NCI-H2196 treated with DMSO at 0.1 percent for 48 hours (cell line): ENCODE data around the gene HTR7.
"Not testable (repeated sequence)": the region's sequence is repeated elsewhere in the genome, so short reads cannot be mapped to it uniquely, and the experiment has no call there.

Source experiments
- DNase-seq: peaks from one replicate; lab custom pipeline; 2025; ENCODE audit not compliant: unreplicated experiment; lab: John Stamatoyannopoulos, UW

The HTR7 gene

DNA sequence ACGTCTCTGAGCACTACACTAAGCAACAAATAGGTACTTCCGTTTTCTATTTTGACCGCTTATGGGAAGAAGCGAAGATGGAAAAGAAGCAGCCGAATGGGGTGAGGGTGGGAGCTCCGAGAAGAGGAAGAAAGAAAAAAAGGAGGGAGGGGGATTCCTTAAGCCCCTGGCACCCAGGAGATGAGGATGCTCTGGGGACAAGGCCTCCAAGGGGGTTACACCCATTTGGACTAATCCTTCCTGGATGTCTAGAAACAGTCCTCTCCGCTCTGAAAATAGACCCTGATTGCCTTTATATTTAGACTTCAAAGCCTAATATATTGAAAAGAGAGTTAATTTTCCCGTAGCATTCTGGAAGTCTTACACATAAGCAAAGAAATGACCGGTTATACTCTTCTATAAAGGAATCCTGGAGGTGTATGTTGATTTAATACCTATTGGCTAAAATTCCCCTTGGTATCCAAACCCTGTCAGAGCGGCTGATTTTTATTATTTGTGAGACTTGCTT lies 676 bp upstream of the HTR7 start:
- DNase-seq: no peak

DNA sequence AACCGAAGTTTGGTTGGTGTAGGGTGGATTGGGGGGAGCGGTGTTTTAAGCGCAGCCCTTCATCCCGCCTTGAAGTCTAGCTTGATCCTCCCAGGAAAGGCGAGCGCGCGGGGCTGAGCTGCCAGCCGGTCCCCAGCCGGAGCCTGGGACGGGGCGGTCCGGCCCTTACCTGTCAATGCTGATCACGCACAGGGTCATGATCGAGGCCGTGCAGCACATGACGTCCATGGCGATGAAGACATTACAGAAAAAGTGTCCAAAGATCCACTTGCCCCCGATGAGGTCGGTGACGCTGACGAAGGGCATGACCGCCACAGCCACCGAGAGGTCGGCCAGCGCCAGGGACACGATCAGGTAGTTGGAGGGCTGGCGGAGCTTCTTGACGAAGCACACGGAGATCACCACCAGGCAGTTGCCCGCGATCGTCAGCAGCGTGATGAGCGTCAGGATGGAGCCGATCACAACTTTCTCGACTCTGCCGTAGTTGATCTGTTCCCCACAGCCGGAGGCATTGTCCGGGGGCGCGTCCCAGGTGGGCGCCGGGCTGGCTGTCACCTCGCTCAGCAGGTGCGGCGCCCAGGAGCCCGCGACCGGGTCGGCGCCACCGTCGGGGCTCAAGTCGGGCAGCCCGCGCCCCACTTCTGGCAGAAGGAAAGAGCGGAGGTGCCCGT lies 740 bp downstream of the HTR7 start:
- DNase-seq: no peak

GRCh38 chr10:90856261-90856660 lies 1.6 kb downstream of the HTR7 start:
- DNase-seq: no peak

DNA sequence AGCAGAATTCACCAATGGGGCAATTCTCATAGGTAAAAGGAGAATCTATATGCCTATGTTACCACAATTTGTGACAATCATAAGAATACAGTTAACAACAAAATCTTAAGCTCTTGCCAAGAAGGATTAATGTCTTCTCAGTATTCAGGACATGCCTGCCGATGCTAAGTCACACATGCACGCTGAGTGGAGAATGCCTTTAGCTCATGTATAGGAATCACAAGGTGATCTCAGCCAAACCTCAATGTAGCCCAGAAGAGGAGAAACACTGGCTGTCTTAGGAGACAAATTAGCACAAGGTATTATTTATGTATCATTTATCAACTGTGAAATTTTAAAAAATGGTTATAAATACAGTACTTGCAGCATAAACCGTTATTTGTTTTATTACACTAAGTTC lies 2.7 kb downstream of the HTR7 start:
- no peak for DNase-seq

- DNase-seq: no peak
These were observed 7.7 kb downstream of the HTR7 start for GRCh38 chr10:90849956-90850749.

DNA sequence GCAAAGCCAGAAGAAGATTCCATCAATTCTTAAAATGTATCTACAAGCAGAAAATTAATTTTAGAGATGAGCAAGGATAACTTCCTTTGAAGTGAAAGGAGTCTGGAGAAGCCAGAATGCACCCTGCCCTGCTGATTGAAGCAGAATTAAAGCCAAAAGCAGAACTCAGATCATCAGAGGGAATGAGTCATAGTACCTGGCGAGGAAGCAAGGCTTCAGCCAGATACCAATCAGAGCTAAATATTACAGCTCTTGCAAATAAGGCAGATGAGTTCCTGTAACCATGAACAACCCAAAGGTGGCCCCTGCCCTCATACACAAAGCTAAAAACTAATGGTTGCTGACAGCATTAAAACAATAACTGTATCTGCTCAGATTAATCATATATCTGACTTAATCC lies 10.4 kb downstream of the HTR7 start:
- DNase-seq: no peak

GRCh38 chr10:90846746-90847145 lies 11.1 kb downstream of the HTR7 start:
- DNase-seq: no peak

DNA sequence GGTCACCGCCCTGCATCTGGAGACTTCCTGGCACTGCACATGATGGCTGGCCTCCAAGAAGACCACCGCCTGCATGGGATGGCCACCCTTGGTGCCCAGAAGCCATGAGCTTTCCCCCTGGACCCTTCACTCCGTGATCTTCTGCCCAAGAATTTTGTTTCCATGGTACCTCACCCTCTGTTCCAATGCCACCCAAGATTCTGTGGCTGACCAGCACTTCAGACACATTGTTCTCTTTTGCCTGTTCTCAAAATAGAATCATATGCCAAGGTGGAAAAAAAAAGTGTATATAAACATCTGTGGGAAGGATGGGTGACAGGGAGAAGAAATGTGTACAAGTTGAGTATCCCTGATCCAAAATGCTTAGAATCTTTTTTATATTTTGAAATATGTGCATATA lies 12.1 kb downstream of the HTR7 start:
- no peak for DNase-seq

- DNase-seq: no peak
These were observed 15.1 kb downstream of the HTR7 start for GRCh38 chr10:90842725-90843124.

- no peak for DNase-seq
These were observed 20.4 kb downstream of the HTR7 start for GRCh38 chr10:90837486-90837885.

DNA sequence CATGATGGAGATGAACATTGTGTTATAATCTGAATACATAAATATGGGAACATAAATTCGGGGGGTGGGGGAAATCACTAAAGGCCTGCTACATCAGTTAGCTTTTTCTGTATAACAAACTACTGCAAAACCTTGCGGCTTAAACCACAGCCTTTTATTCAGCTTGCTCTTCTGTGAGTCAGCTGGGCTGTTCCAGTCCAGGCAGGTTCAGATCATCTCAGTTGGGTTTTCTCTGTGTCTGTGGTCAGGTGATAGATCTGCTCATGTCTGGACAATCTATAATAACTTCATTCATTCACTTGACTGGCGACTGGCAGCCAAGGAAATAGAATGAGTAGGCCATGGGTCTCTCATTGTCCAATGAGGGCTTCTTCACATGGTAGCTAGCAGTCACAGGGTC lies 23.5 kb downstream of the HTR7 start:
- DNase-seq: no peak

- no peak for DNase-seq
These were observed 25.7 kb downstream of the HTR7 start for GRCh38 chr10:90832111-90832510.

- DNase-seq: no peak
These were observed 35.3 kb downstream of the HTR7 start for GRCh38 chr10:90822508-90822907.

DNA sequence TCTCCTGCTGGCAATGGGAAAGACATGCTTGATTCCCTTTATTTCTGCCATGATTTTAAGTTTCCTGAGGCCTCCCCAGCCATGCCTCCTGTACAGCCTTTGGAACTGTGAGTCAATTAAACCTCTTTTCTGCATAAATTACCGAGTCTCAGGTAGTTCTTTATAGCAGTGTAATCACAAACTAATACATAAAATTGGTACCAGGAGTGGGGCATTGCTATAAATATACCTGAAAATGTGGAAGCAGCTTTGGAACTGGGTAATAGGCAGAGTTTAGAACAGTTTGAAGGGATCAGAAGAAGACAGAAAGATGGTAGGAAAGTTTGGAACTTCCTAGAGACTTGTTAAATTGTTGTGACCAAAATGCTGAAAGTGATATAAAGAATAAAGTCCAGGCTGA lies 36.0 kb downstream of the HTR7 start:
- not testable (repeated sequence) for DNase-seq

GRCh38 chr10:90819911-90820310 lies 37.9 kb downstream of the HTR7 start:
- DNase-seq: no peak

GRCh38 chr10:90818736-90819135 lies 39.1 kb downstream of the HTR7 start:
- DNase-seq: no peak

- DNase-seq: no peak
These were observed 40.5 kb downstream of the HTR7 start for GRCh38 chr10:90817128-90817889.

DNA sequence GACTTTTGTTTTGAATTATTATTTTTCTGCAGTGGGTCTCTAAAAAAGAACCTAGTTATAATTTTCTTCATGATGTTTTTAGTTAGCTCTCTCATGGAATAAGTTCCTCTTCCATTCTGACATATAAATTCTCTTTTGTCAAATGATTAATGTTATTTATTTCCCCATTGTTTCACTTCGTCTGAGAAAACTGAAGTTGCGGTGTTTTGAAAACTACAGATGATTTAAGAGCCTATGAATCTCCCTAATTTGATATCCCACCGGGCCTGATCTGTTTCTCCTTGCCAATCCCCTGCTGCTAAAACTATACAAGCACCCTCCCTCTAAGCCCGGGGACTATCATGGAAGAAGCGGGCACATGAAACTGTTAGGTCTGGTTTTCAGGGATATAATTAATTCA lies 41.4 kb downstream of the HTR7 start:
- DNase-seq: no peak

- DNase-seq: no peak
These were observed 44.1 kb downstream of the HTR7 start for GRCh38 chr10:90813594-90814365.

DNA sequence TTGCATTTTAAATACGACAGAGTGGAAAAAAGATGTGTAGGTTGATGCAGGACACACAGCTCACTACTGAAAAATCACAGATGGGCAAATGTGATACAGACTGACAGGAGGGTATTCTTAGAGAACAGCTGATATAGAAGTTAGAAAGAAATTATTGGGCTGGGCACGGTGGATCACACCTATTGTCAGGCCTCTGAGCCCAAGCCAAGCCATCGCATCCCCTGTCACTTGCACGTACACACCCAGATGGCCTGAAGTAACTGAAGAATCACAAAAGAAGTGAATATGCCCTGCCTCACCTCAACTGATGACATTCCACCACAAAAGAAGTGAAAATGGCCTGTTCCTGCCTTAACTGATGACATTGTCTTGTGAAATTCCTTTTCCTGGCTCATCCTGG lies 50.7 kb downstream of the HTR7 start:
- not testable (repeated sequence) for DNase-seq

DNA sequence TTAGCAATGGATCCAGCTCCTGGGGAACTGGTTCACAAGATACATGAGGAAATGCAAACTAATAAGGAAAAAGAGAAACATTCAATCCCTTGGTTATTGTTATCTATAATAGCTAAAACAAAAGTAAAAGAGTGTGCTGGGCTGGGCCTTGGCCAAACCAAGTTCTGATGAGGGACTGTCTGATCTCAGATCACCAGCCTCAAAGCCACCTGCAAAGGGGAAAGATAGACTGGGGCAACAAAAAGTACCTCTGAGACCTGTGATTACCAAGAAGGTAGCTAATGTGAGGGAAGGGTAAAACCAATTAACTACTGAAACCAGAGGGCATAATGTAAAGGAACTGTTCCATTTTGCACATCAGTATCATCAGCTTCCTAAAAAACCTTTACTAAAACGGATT lies 51.2 kb downstream of the HTR7 start:
- DNase-seq: no peak
